Measurements from ENCODE around the gene KCNC4. TPM values are rescaled to one million over a fixed set of nuclear protein-coding genes. Genes with fewer than 3 reads are reported as not detected.

KCNC4 gene
- total RNA-seq, 2 experiments from 2014 or later: 5.6 to 17.8 TPM

- DNase-seq (ENCODE audit: low spot score): no peak
- ChIA-PET POLR2A (interaction anchor here (0.5 to 0.6 kb wide), 2 partner anchors 644 to 1144 kb away, joined by 3 read pairs; no protein-coding TSS in a partner anchor), CTCF (ENCODE audit: unreplicated experiment) (interaction anchor here (1.0 kb wide), 1 partner anchor 37 kb away, joined by 3 read pairs; no protein-coding TSS in a partner anchor)
- Histone ChIP-seq H2AFZ (ENCODE audit: low read length) (no peak overlapping the region), H3K79me2 (ENCODE audit: insufficient read depth, low read depth, low read length) (no peaks in the 10 kb centered on the region), H3K4me2 (ENCODE audit: low read length) (no peak overlapping the region), H3K27ac (ENCODE audit: low read depth, low read length, poor library complexity, severe bottlenecking) (no peak overlapping the region), H3K4me3 (ENCODE audit: low read depth, low read length, poor library complexity, severe bottlenecking) (no peak overlapping the region), H3K4me1 (ENCODE audit: insufficient read depth, low read length, poor library complexity, severe bottlenecking) (peaks cover 20% of the 10 kb centered on the region), H3K36me3 (ENCODE audit: insufficient read depth, low read length) (no peaks in the 10 kb centered on the region), H3K9me3 (ENCODE audit: low read length) (no peaks in the 10 kb centered on the region), H3K9me2 (ENCODE audit: insufficient read depth, low read length) (no peaks in the 10 kb centered on the region), H4K20me1 (ENCODE audit: insufficient read depth, low read length) (no peaks in the 10 kb centered on the region)
- no TSS peak for BruUV-seq (replicated peaks)
- TF ChIP-seq EZH2phosphoT487 (IDR thresholded peaks at IDR 0.05; ENCODE audit: borderline replicate concordance, low read depth, low read length) (no peak), CTCF (conservative IDR thresholded peaks at IDR 0.05; ENCODE audit: low read length) (no peak)
- intact Hi-C loops (cut with micrococcal nuclease; ENCODE audit: unreplicated experiment): no loop called here
Measured at GRCh38 chr1:110245876-110246620, 35.9 kb downstream of the KCNC4 start.

DNA sequence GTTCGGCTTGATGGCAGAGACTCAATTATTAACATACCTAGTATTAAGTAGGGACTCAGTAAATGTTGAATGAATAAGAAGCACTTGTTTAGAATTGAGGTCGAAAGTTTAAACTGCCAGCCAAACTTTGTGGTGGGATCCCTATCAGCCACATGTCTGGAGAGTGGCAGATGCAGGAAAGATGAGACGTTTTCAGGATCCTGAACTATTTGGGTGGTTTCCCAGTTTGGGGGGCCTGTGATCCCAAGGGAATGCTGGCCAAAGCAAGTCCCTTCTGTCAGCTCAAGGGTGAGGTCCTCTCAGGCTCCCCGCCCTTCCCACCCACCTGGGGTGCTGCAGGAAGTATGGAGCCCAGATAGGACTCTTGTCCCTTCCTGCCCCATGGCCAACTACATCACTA lies 38.6 kb downstream of the KCNC4 start:
- ChIA-PET CTCF (ENCODE audit: unreplicated experiment) (no interaction called here), POLR2A (no interaction called here)
- peaks cover 10% of the 10 kb centered on the region for H3K4me1 ChIP-seq (ENCODE audit: insufficient read depth, low read length, poor library complexity, severe bottlenecking)
- no peak for DNase-seq (ENCODE audit: low spot score)
- no peaks in the 10 kb centered on the region for H3K9me3 ChIP-seq (ENCODE audit: low read length)
- H3K27ac ChIP-seq (ENCODE audit: low read depth, low read length, poor library complexity, severe bottlenecking): no peak overlapping the region
- no peaks in the 10 kb centered on the region for H3K36me3 ChIP-seq (ENCODE audit: insufficient read depth, low read length)
- H3K4me2 ChIP-seq (ENCODE audit: low read length): no peak overlapping the region
- no peak overlapping the region for H2AFZ ChIP-seq (ENCODE audit: low read length)
- no peak for TF ChIP-seq CTCF (conservative IDR thresholded peaks at IDR 0.05; ENCODE audit: low read length)
- TF ChIP-seq EZH2phosphoT487 (IDR thresholded peaks at IDR 0.05; ENCODE audit: borderline replicate concordance, low read depth, low read length): no peak
- H3K79me2 ChIP-seq (ENCODE audit: insufficient read depth, low read depth, low read length): no peaks in the 10 kb centered on the region
- intact Hi-C loops (cut with micrococcal nuclease; ENCODE audit: unreplicated experiment): no loop called here
- no TSS peak for BruUV-seq (replicated peaks)
- no peaks in the 10 kb centered on the region for H3K9me2 ChIP-seq (ENCODE audit: insufficient read depth, low read length)
- H4K20me1 ChIP-seq (ENCODE audit: insufficient read depth, low read length): no peaks in the 10 kb centered on the region
- no peak overlapping the region for H3K4me3 ChIP-seq (ENCODE audit: low read depth, low read length, poor library complexity, severe bottlenecking)

- TF ChIP-seq CTCF (conservative IDR thresholded peaks at IDR 0.05; ENCODE audit: low read length) (no peak), EZH2phosphoT487 (IDR thresholded peaks at IDR 0.05; ENCODE audit: borderline replicate concordance, low read depth, low read length) (no peak)
- ChIA-PET POLR2A (no interaction called here), CTCF (ENCODE audit: unreplicated experiment) (no interaction called here)
- Histone ChIP-seq H3K9me2 (ENCODE audit: insufficient read depth, low read length) (no peaks in the 10 kb centered on the region), H4K20me1 (ENCODE audit: insufficient read depth, low read length) (no peaks in the 10 kb centered on the region), H3K36me3 (ENCODE audit: insufficient read depth, low read length) (no peaks in the 10 kb centered on the region), H3K4me1 (ENCODE audit: insufficient read depth, low read length, poor library complexity, severe bottlenecking) (peaks cover 5% of the 10 kb centered on the region), H3K4me3 (ENCODE audit: low read depth, low read length, poor library complexity, severe bottlenecking) (no peak overlapping the region), H3K27ac (ENCODE audit: low read depth, low read length, poor library complexity, severe bottlenecking) (no peak overlapping the region), H2AFZ (ENCODE audit: low read length) (no peak overlapping the region), H3K79me2 (ENCODE audit: insufficient read depth, low read depth, low read length) (no peaks in the 10 kb centered on the region), H3K4me2 (ENCODE audit: low read length) (no peak overlapping the region), H3K9me3 (ENCODE audit: low read length) (no peaks in the 10 kb centered on the region)
- DNase-seq (ENCODE audit: low spot score): no peak
- no TSS peak for BruUV-seq (replicated peaks)
- intact Hi-C loops (cut with micrococcal nuclease; ENCODE audit: unreplicated experiment): no loop called here
Measured at GRCh38 chr1:110249256-110249655, 39.1 kb downstream of the KCNC4 start.
